Parathyroid adenoma (tissue), 2 donors: ENCODE data around the gene CLEC2L.

Experiments used
- H2AFZ ChIP-seq: fragments of 300-600 bp; sonication (generic); one replicate; pipeline ENCODE4 v1.7.0; 2017; ENCODE audit warnings: antibody characterized with exemption, mild to moderate bottlenecking
- H3K27ac ChIP-seq: fragments of 300-600 bp; sonication (generic); one replicate; pipeline ENCODE4 v1.7.0; 2017
- H3K27me3 ChIP-seq: fragments of 300-600 bp; sonication (generic); one replicate; pipeline ENCODE4 v1.7.0; 2017; ENCODE audit warnings: low read length; ENCODE audit not compliant: control insufficient read depth, insufficient read depth
- H3K36me3 ChIP-seq: fragments of 300-600 bp; sonication (generic); one replicate; pipeline ENCODE4 v1.7.0; 2017; ENCODE audit warnings: low read length; ENCODE audit not compliant: control insufficient read depth, insufficient read depth
- H3K4me1 ChIP-seq: fragments of 300-600 bp; sonication (generic); one replicate; pipeline ENCODE4 v1.7.0; 2017; ENCODE audit warnings: control low read depth
- H3K4me2 ChIP-seq: fragments of 300-600 bp; sonication (generic); one replicate; pipeline ENCODE4 v1.7.0; 2017; ENCODE audit warnings: low read length
- H3K4me3 ChIP-seq: fragments of 300-600 bp; sonication (generic); one replicate; pipeline ENCODE4 v1.7.0; 2017; ENCODE audit warnings: low read depth, low read length
- H3K79me2 ChIP-seq: fragments of 300-600 bp; sonication (generic); one replicate; pipeline ENCODE4 v1.7.0; 2017; ENCODE audit warnings: control low read depth
- H3K9ac ChIP-seq: fragments of 300-600 bp; sonication (generic); one replicate; pipeline ENCODE4 v1.7.0; 2017; ENCODE audit warnings: mild to moderate bottlenecking
- H3K9me3 ChIP-seq: fragments of 300-600 bp; sonication (generic); one replicate; pipeline ENCODE4 v1.7.0; 2017; ENCODE audit warnings: low read length; ENCODE audit not compliant: control insufficient read depth
- CTCF ChIP-seq: fragments of 300-600 bp; sonication (generic); IDR thresholded peaks from one replicate; pipeline ENCODE4 v1.7.0; 2017; ENCODE audit warnings: antibody characterized with exemption, mild to moderate bottlenecking
- donor health status: primary hyperparathyroidism.

CLEC2L gene

GRCh38 chr7:139589474-139589873 lies 66.0 kb downstream of the CLEC2L start:
- H3K4me1 ChIP-seq: peaks cover 31% of the 10 kb centered on the region
- H3K9ac ChIP-seq: no peak overlapping the region
- no peak for TF ChIP-seq CTCF
- no peaks in the 10 kb centered on the region for H3K36me3 ChIP-seq
- H3K27me3 ChIP-seq: no peaks in the 10 kb centered on the region
- H3K9me3 ChIP-seq: no peaks in the 10 kb centered on the region
- H2AFZ ChIP-seq: no peak overlapping the region
- H3K79me2 ChIP-seq: no peaks in the 10 kb centered on the region
- no peak overlapping the region for H3K4me2 ChIP-seq
- H3K27ac ChIP-seq: peak overlapping the region; percentile 85
- H3K4me3 ChIP-seq: no peak overlapping the region

GRCh38 chr7:139591550-139592195 lies 68.2 kb downstream of the CLEC2L start:
- Histone ChIP-seq H3K4me3 (no peak overlapping the region), H3K27ac (no peak overlapping the region), H3K36me3 (no peaks in the 10 kb centered on the region), H3K27me3 (no peaks in the 10 kb centered on the region), H3K9me3 (no peaks in the 10 kb centered on the region), H3K79me2 (no peaks in the 10 kb centered on the region), H2AFZ (no peak overlapping the region), H3K4me1 (peaks cover 44% of the 10 kb centered on the region), H3K9ac (no peak overlapping the region), H3K4me2 (no peak overlapping the region)
- TF ChIP-seq CTCF: no peak

- Histone ChIP-seq H3K9me3 (no peaks in the 10 kb centered on the region), H3K27ac (no peak overlapping the region), H3K36me3 (no peaks in the 10 kb centered on the region), H3K4me2 (no peak overlapping the region), H3K79me2 (no peaks in the 10 kb centered on the region), H3K4me1 (peaks cover 44% of the 10 kb centered on the region), H3K4me3 (no peak overlapping the region), H2AFZ (no peak overlapping the region), H3K27me3 (no peaks in the 10 kb centered on the region), H3K9ac (no peak overlapping the region)
- TF ChIP-seq CTCF: no peak
Observed at GRCh38 chr7:139592801-139593461, 69.4 kb downstream of the CLEC2L start.

GRCh38 chr7:139594090-139594489 lies 70.6 kb downstream of the CLEC2L start:
- TF ChIP-seq CTCF: no peak
- Histone ChIP-seq H3K9ac (no peak overlapping the region), H3K27me3 (no peaks in the 10 kb centered on the region), H3K36me3 (no peaks in the 10 kb centered on the region), H3K79me2 (no peaks in the 10 kb centered on the region), H3K9me3 (no peaks in the 10 kb centered on the region), H2AFZ (no peak overlapping the region), H3K4me2 (no peak overlapping the region), H3K4me3 (no peak overlapping the region), H3K4me1 (peaks cover 46% of the 10 kb centered on the region), H3K27ac (no peak overlapping the region)
